NCI-H2227 treated with DMSO at 0.1 percent for 48 hours (cell line): ENCODE results near the gene HSD11B1.

Experiments used
- DNase-seq: peaks from one replicate; lab custom pipeline; 2025; lab: John Stamatoyannopoulos, UW

HSD11B1 gene

DNA sequence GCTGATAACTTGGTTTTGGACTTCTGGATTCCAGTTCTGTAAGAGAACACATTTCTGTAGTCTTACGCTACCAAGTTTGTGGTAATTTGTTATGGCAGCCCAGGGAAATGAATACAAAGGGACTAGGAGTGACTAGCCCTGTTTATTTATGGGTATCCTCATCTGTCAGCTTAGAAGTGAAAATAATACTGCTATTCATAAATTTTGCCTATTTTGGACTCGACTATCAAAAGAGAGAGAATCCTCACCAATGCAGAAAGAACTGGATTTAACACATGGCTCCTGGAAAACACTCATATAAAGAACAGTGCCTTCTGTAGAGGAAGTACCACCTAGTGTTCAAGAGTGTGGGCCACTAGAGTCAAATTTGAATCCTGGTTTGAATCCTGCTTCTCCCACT lies 22.6 kb downstream of the HSD11B1 start:
- no peak for DNase-seq

DNA sequence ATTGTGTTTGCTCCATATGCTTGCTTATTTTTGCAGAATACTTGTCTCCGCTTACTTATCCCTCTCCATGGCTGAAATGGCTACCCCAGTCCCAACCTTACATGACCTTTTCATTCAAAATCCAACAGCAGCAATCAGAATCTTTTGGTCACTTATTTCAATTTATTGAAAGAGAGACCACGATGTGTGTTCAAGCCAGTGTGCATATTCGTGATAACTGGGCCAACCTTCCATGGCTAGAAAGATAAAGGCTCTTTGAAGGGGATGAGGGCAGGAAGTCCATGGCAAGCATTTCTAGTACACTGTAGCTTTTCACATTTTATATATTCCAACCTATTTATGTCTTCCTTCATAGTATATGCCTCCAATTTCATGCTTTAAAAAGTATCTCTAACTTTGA lies 23.1 kb downstream of the HSD11B1 start:
- no peak for DNase-seq

DNA sequence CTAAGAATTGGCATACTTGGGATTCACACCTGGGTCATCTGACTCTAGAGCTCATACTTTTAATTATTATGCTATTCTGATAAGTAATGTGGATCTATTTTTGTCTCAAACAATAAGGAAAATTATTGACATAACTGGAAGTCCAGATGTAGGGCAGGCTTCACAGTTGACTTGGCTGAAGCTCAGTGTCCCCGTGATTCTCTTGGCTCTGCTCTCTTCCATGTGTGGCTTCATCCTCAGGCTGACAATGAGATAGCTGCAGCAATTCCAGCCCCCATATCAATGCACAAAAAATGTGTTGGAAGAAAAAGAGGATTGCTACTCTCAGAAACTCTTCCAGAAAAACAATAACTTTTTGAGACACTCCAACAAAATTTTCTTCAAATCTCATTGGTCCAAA lies 23.8 kb downstream of the HSD11B1 start:
- no peak for DNase-seq

DNA sequence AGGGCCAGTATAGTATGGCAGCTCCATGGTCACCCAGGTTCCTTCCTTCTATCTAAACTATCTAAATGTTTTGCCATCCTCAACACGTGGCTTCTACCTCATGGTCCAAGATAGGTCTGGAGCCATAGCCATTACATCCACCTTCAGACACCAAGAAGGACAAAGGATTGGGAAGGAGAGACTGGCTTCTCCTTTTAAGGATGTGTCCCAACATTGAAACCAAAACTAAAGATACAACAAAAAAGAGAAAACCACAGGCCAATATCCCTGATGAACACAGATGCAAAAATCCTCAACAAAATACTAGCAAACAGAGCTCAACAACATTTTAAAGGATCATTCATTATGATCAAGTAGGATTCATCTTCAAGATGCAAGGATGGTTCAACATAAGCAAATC lies 24.8 kb downstream of the HSD11B1 start:
- no peak for DNase-seq

DNA sequence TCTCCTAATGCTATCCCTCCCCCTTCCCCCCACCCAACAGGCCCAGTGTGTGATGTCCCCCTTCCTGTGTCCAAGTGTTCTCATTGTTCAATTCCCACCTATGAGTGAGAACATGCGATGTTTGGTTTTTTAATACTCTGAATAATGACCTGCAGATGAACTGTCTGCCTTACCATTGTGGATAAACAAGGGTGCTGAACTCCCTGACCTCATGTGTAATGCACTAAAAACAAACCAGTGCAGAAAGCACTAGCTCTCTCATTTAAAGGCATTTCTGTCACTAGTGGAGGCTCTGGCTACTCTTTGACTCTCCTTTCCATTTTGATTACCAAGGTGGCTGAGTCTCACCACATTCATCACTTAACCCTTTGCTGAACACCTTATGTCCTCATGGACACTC lies 28.1 kb downstream of the HSD11B1 start:
- DNase-seq: no peak

DNA sequence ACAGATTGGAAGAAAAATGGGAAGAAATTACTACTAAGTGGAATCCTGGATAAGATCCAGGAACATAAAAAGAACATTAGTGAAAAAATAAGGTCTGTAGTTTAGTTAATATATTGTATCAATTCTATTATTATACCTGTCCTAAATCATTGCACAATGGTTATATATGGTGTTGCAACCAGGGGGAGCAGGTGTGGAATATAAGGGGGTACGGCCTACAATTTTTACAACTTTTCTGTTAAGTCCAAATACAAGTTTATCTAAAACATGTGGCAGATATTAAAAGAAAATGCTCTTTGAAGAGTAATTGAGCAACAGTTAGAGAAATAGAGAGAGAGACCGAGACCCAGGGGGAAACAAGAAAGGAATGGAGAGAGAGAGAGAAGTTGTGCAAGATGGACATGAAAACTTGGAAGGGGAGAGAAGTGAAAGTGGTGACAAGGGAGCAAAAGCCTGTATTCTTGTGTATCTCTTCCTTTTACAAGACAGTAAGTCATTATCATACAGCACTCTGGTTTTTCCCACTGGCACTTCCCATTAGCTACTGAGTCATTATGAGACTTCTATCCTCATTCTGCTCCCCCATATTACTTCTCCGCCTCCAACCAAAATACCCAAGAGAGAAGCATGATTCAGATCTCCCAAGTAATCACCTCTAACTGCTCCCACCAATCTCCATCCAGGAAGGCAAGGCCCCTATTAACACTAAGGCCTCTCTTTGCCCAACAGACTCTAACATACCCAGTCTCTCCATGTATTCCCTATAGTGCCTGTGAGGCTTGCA lies 29.0 kb downstream of the HSD11B1 start:
- no peak for DNase-seq

DNA sequence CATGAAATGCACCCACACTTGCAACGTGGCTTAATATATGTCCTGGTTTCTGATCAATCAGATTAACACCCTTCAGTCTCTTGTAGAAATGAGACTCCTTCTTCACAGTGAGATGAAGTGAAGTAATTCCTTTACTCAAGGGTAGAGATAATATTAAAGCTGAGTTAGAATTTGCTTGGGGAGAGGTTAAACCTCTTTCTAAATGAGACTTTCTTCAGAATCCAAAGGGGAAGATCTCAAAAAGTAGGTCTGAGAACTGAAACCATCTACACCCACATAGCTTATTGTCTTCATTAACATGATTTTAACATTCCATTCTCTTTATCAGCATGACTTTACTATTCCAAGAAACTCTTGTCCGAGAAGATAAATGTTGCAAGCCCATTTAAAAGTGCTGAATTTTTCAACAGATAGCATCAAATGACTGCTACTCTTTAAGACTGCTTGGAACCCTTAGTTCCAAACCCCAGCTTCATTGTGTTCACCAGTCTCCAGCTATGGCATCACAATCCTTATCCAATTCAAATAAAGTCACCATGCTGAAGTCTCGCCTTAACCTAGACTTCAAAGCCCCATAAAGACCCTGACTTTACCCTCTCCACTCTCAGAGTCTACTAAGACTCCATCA lies 32.0 kb downstream of the HSD11B1 start:
- no peak for DNase-seq

DNA sequence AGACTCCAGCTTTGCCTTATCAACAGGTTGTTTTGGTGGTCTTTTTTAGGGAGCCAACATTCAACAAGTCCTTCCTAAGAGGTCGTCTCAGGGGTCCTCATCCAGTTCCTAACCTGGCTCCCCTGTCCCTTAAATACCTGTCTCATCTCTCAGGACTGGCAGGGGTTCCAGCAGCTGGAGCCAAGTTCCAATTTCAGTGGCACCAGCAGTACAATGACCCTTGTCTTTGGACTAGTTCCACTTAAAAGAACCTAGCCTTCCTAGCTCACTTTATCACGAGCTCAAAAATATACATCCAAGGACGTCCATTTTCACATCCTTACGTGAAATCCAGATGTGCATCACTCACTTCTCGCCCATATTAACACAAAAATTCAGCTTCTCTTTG lies 32.5 kb downstream of the HSD11B1 start:
- DNase-seq: no peak

DNA sequence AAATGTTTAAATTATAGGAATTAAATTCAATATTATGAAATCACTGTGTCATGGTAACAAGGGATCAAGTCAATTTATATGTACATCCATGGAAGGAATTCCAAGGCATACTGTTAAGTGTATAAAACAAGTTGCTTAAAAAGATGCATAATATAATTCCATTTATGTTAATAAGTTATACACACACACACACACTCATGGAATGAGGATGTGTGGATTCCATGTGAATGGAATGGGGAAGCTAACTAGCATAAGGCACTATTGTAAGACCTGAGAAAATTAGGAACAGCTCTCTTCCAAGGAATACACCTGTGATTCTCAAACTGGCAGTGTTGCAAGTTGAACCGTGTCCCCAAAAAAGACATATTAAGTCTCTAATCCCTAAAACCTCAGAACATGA lies 33.6 kb downstream of the HSD11B1 start:
- no peak for DNase-seq

DNA sequence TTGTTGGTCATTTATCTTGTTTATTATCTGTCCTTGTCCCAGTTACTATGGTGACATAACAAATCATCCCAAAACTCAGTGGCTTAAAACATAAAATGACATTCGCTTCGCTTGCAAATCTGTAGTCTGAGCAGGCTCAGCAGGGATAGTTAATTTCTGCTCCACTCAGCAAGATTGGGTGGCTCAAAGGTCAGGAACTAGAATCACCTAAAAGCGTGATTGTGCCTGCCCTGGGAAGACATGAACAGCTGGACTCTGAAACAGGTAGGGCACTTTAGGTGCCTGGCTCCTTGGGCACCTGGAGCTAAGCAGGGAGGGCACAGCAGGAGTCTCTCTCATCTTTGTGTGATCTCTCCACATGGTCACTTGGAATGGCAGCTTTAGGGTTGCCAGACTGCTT lies 36.5 kb downstream of the HSD11B1 start:
- no peak for DNase-seq

DNA sequence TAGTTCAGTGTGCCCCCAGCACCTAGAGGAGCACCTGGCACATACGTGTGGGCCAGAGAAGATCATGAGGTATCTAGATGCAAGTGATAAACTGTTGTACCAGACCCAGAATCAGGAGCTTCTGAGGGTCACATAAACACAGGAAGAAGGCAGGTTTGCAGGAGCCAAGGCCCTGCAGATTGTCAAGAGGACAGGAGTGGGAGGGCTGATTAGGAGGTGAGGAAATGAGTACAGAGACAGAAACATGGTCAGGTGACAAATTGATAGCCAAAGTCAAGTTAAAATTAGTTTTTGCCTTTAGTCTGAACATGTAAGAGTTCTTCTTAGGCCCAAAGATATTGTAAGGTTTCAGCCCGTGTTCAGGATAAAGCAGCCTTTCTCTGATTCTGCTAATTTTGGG lies 37.2 kb downstream of the HSD11B1 start:
- DNase-seq: no peak

DNA sequence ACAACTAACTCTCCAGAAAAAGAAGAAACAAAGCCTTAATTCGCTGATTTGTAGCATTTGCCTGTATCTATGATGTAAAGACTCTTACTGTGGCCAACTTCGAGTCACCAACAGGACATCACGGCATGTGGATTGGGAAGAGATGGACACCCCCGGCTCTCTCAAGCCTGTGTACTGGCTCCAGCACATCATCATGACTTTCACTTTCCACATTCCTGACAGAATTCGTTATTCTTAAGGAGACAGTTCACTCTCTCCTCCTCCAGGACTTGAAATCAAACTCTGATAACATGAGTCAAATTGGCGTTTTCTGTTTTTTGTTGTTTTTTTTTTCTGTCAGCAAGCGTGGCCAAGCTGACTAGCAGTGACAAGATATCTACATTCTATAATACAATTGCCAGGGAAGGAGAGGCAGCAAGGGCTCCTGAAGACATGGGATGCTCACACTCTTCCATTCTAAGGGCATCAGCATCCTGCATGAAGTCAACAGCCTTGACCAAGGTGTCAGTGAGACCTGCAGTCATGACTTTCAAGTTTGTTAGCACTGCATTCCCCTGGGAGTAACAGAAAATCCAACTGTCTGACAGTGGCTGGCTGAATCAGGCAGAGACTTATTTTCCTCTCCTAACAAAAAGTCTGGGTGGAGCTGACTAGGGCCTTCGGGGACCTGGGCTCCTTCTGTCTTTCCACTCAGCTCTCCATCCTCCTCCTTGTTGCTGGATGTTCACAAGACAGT lies 37.9 kb downstream of the HSD11B1 start:
- DNase-seq: no peak

DNA sequence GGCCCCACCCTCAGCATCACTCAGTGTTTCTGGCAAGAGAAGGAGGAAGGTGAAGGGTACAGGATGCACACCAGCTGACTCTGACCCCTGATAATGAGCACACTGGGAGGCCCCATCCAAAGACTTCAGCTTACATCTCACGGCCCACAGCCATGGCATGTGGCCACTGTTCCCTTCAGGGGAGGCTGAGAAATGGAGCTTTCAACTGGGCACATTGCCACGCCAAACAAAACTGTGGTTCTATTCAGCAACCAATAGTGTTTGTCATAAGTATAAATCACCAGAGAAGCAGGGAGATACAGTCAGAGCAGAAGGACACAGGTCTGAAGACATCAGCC lies 38.5 kb downstream of the HSD11B1 start:
- DNase-seq: no peak

DNA sequence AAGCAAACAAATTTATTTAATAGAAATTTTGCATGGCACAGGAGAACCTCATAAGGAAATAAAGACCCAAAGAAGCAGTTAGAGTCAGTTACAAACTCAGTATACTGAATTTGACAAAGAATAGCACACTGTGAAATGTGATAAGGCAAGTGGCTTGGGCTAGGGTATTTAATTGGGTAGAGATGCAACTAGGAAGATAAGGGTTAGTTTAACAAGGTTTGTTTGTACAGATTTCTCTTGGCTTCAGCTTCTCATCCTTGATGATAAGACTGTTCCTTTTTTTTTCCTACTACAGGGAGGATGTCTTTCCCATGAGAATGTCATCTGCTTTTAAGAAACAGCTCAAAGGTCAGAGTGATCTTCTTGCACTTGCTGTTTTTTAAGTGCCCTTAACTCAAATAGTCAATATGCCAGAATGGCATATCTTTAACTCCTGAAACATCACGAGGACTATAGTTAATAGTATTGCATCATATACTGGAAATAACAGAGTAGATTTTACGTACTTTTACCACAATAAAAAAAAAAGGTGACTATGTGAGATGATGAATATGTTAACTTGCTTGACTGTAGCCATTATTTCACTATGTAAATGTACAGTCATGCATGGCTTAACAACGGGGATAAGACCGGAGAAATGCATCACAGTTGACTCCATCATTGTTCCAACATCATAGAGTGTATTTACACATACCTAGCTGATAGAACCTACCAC lies 42.0 kb downstream of the HSD11B1 start:
- DNase-seq: no peak

DNA sequence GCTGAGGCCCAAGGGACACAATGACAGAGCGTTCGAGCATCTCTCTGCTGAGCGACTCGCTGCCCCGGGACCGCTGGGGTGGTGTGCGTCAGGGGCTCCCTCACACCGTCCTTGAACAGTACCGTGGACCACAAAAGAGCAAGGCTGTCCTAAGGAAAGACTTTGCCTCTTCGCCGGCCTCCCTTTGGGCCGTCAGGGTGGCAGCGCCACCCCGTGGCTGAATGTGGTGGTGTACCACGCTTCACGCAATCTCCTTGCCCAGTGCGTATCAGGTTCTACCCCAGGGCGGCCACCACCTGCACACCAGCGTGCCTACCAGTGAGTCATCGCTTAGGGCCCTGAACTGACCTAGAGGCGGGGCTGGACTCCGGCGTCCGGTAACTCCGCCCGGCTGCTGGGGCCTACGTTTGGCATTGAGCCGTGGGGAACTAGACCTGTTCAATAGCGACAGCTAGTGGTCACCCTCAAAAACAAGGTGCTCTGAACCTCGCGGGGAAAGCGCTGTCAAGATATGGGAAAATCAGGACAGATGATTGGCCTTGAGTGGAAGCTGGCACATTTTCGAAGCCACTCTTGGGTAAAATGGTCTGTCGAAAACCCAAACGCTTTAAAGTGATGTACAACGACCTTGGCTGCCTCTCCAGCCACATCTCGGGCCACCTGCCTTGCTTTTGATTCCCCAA lies 43.1 kb downstream of the HSD11B1 start:
- DNase-seq: no peak

DNA sequence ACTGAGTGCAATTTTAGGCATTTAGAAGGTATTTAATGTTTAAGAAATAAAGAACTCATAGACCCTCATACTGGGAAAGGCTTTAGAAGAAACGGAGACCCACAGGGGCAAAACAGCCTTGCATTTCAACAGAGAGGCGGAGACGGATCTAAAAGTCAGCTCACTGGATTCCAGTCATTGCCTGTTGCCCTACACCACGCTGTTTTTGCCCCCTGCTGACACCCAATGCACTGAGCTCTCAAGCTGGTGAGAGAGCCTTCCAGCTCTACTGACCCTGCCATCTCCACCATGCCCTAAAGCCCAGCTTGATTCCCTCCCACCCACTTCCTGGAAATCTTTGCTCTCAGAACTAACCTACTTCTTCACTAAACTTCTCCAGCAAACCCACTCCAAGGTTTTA lies 44.0 kb downstream of the HSD11B1 start:
- no peak for DNase-seq

DNA sequence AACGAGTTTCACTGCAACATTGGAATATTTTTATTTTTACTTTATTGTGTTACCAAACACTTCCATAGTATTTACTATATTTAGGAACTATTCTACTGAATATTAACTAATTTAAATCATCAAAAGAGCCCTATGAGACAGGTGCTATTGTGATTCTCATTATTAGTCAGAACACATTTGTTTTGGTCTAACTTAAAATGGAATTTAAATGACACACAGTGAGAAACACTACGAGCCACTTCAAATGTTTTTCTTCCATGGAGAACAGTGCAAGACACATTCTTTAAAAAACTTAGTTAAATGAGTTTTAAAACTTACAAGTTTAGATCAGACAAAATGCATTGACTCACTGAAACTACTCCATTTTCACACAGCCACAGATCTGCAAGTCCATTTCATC lies 44.6 kb downstream of the HSD11B1 start:
- no peak for DNase-seq

DNA sequence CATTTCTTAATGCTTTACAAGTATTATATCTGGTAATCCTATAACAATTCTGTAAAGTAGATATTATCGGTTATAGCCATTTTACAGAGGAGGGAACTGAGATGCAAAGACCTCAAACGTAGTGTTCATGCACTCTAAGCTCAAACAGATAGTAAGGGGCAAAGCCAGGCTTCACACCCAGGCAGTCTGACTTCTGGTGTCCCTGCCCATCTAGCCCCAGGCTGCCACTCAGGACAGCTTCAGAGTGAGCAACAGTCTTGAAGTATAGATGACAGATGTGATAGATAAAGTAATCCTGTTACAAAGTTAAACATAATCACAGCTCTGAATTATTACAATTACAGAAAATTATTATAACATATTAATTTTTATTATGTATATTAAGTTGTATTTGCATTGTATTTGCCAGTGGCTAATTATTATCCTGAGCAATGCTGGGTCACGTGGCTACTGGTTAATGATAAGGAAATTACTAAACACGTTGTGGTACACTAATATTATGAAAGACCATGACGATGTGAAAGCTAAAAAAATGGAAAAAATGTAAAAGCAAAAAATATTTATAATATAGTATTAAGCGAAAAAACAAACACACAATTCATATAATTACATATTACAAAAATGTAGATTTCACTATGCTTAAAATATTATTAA lies 45.2 kb downstream of the HSD11B1 start:
- no peak for DNase-seq

DNA sequence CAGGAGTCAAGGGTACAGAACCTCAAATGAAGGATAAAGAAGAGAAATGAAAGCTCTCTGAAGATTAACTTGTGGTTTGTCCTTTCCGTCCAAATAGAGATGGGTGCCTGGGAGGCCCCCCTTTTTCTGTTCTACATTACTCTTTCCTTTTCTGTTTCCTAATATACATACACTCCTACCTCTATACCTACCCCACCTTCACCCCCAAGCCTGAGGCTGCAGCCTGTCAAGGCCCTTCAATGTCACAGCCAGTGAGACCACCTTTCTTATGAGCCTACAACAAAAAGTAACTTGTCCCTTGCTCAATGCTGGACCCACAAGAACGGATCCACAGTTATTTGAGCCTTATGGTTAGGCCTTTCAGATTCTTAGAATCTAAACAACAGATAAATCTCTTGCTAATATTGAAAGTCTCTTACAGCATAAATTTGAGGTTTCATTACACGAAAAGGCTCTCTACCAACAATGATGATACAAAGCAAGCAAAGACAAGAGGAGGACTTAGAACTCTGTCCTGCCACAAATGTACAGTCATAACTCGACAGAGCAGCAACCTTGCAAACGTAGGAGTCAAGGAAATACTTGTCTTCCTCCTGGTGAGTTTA lies 47.1 kb downstream of the HSD11B1 start:
- DNase-seq: no peak

DNA sequence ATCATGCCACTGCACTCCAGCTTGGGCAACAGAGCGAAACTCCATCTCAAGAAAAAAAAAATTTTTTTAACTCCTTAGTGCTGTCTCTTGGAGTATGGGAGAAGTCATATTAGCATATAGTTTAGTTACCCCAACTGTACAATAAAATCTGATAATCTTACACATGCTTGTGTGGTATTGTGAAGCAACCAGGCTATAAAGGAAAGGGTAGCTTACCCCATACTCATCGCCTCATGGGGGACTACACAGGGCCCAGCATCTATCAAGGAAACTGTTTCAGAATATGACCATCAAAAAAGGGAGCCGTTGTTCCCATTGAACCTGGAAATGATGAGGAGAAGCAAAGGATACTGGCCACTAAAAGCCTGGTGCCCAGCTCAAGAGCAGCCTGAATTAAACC lies 48.2 kb downstream of the HSD11B1 start:
- no peak for DNase-seq

DNA sequence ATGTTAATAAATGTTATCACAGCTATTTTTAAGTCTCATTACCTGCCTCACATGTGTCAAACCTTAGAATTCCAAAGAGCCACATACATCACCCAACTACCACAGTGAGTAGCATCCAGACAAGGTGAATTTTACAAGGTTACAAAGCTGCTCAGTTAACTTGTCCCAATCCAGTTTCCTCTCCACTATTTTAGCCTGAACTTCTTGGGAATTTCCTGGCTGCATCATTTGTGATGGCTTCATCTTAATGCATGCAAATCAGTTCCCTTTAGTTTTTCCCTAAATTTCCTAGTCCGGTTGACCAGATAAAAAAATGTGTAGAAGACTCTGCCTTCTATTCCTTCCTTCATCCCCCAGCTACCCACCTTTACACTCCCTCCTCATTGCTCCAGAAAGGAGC lies 50.6 kb downstream of the HSD11B1 start:
- no peak for DNase-seq
